NCI-H1105 treated with DMSO at 0.1 percent for 48 hours (cell line): Measurements from ENCODE around the gene ACTR1B.
"Not testable (repeated sequence)": the region's sequence is repeated elsewhere in the genome, so short reads cannot be mapped to it uniquely, and the experiment has no call there.

ENCODE experiments used
- DNase-seq: peaks from one replicate; lab custom pipeline; 2025; lab: John Stamatoyannopoulos, UW

The ACTR1B gene

DNA sequence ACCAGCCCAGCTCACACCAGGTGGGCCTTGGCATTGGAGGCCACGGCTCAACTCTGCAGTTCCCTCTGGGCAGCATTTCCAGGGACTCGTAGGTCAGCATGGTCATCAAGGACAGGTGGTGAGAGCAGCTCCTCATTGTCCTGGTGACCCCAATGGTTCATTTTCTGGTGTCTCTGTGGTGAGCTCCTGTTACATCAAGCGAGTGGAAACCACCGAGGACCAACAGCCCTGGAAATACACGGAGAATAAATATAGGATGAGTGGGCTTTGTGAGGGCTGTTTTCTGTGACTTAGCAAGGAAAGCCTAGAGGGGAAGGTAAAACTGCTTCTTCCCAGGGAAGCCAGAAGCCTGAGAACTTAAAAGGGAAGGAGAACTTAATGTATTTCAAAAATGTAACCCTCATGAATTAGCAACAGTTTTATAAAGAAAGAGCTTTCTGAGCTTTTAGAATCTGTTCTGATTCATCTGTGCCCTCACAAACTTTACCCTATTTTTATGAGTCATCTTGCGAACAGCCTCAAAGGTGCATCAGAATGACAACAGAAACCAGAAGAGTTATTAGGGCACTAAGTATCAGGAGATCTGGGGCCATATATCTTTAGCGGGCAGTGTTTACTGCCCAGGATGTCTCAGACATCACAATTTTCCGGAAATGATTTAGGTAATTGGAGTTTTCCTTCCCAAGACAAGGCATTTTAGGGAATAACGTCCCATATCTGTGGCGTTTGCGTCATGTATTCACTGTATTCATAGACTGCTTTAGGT lies 24.4 kb upstream of the ACTR1B start:
- DNase-seq = no peak

DNA sequence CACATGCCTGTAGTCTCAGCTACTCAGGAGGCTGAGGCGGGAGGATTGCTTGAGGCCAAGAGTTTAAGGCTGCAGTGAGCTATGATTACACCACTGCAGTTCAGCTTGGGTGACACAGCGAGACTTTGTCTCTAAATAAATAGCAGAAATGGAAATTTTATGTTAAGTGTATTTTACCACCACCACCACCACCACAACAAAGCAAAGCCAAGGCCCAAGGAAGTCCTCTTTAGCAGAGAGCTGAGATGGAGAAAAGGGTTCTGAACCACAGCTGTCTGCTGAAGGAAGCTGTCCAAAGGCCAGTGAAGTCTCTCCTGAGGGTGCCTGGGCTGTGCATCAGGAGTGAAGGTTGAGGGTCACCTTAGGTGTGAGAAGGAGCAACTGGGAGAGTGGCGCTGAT lies 23.4 kb upstream of the ACTR1B start:
- not testable (repeated sequence) for DNase-seq

GRCh38 chr2:97678298-97678697 lies 14.5 kb upstream of the ACTR1B start:
- no peak for DNase-seq

DNA sequence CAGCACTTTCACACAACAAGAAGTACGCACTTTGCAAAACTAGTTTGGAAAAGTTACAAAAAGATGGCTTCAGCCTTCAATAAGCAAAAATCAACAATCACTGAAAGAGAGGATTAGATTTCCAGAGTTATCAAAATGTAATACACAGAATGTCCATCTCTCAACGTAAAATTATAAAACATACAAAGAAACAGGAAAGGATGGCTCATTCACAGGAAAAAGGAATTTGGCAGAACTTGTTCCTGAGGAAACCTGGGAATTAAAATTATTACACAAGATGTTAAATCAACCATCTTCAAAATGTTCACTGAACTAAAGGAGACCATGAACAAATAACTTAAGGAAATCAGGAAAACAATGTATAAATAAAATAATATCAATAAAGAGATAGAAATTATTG lies 13.6 kb upstream of the ACTR1B start:
- no peak for DNase-seq

GRCh38 chr2:97676620-97677019 lies 12.8 kb upstream of the ACTR1B start:
- DNase-seq = no peak

- DNase-seq = no peak
Observed at GRCh38 chr2:97675430-97676113, 11.7 kb upstream of the ACTR1B start.

- DNase-seq = no peak
Observed at GRCh38 chr2:97673915-97674283, 10.1 kb upstream of the ACTR1B start.

DNA sequence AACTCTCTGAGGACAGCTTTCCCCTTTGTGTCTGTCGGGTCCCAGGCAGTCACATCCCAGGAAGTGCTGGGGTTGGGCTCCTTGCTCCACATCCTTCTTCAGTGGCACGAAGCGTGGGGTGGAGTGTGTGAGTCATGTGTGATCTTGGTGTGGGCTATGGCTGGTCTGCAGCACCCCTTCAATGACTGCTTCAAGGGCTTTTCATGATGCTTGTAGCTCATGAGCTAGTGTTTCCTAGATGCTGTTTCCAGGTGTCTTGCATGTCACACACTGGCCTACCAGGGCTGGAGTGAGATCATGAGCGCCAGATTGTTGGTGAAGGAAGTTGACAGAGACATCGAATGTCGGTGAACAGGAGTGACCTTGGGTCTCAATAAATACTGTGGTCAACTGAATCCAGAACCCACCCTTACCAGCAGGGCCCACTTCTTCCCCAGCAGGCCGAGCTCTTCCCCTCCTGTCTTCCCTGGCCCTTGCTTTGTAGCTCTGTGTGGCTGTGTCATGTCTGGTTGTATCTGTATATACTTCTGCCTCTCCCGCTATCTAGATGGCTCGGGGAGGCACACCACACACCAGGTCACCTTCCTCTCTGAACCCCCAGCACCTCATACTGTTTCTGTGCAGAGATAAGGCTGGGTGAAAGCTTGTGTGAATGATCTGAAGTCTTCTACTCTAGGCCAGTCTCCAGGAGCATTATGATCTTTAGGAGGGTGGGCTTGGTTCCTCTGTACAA lies 9.5 kb upstream of the ACTR1B start:
- no peak for DNase-seq

DNA sequence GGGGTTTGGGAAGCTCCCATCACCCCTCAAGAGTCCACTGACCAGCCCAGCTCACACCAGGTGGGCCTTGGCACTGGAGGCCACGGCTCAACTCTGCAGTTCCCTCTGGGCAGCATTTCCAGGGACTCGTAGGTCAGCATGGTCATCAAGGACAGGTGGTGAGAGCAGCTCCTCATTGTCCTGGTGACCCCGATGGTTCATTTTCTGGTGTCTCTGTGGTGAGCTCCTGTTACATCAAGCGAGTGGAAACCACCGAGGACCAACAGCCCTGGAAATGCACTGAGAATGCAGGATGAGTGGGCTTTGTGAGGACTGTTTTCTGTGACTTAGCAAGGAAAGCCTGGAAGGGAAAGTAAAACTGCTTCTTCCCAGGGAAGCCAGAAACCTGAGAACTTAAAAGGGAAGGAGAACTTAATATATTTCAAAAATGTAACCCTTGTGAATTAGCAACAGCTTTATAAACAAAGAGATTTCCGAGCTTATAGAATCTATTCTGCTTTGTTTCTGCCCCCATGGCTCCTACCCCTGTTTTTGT lies 8.8 kb upstream of the ACTR1B start:
- not testable (repeated sequence) for DNase-seq

GRCh38 chr2:97671526-97671925 lies 7.7 kb upstream of the ACTR1B start:
- DNase-seq = no peak

DNA sequence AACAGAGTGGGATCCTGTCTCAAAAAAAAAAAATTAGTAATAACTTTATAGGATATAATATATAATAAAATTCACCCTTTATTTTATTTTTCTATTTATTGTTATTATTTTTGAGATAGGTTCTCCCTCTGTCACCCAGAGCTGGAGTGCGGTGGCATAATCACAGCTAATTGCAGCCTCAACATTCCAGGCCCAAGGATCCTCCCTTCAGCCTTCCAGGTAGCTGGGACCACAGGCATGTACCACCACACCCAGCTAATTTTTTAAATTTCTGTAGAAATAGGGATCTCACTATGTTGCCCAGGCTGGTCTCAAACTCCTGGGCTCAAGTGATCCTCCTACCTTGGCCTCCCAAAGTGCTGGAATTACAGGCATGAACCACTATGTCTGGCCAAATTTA lies 6.6 kb upstream of the ACTR1B start:
- no peak for DNase-seq

DNA sequence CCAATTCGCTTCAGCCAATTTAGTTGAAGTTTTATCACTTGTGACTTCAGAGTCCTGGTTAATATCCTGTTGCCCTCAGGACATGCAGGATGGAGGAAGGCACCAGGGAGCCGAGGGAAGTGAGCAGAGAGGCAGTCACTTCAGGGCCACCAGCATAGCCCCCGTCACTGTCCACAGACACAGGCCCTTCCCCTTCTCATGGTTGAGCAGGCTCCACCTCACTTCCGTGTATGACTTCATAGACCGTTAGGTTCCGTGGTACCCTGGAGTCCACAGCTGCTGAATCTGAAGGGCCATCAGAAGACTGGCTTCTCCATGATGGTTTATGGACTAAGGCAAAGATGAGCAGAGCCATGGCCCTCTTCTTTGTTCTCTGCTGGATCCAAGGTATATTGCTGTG lies 5.6 kb upstream of the ACTR1B start, which contains the start of gene C2orf92:
Gene C2orf92 (plus strand): TSS at position 266 of the 400 bp plus-strand sequence. CDS start 76 bp downstream, at position 342.
- no peak for DNase-seq

DNA sequence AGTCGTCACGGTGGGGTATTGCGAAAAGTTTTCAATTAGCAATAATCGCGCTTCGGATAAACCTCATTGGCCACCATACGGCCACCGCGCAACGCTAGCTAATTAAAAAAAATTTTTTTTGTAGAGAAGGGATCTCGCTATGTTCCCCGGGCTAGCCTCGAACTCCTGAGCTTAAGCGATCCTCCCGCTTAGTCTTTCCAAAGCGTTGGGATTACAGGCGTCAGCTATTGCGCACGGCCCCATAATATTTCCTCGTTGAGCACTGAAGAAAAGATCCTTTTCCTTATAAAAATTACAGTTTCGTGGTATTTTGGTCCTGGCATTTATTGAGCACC lies 759 bp upstream of the ACTR1B start:
- no peak for DNase-seq

DNA sequence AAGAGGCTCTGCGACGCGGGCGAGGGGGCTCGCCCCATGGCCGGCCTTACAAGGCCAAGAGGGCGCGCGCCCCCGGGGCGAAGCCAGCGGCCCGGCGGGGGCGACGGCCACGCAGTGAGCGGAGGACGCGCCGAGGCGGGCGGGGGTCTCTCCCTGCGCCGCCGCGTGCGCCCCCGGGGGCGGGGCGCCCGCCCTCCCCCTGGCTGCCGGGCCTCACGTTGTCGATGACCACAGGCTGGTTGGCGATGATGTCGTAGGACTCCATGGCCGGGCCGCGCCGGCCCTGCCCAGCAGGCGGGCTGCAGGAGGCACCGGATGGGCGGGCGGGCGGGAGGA lies 250 bp downstream of the ACTR1B start:
- DNase-seq = no peak

DNA sequence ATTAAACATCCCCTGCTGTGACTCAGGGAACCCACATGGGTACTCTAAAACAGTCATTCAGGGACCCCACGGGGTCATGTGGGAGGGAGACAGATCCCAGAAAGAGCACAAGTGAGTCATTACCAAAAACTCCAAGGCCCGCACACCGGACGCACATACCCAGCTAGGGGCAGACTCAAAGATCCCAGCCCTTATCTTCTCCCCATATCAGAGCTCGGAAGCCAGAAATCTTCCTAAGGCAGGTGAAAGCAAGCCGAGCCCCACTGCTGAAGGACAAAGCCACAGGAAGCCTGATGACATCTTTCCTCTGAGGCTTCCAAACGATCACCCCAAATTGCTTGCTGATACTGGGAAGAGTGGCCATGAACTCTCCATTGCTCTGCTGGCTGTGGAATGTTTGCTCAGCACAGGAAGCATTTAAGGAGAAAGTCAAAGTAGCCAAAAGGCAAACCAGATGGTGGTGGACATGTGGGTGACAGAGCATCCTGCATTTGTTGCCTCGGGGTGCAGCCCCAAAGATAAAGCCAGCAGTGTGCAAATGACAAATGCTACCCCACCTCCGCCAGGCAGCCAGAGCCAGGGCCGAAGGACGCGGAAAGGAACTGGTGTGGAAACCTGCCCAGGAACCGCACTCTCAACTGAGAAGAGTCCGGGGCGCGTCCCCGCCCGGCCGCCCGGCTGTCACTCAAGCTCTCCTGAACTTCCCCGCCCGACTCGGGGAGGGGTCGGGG lies 784 bp downstream of the ACTR1B start:
- DNase-seq = peak; percentile 22

DNA sequence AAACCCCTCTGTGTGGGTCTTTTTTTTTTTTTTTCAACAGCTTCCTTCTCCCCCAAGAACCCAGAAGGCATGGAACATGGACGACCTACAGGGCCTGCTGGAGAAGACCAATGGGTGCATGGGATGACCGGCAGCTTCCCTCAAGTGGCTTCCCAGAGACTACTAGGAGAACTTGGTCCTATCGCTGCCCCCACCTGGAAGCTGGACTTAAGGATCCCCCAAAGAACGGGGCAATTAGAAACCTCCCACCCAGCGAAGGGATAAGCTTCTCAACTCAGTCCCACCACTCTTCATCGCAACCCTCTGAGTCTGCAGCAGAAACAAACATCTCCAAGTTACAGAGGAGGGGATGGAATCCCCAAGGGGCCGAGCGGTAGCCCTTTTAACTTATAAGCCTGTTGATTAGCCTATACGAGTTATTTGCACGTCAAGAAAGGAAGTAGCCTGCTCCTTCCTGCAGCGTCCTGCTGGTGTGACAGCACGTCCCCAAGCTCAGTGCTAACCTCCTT lies 1.4 kb downstream of the ACTR1B start:
- DNase-seq = no peak

GRCh38 chr2:97661927-97662326 lies 1.9 kb downstream of the ACTR1B start:
- DNase-seq = no peak

GRCh38 chr2:97660775-97661389 lies 3.0 kb downstream of the ACTR1B start:
- DNase-seq = no peak

GRCh38 chr2:97660044-97660774 lies 3.6 kb downstream of the ACTR1B start:
- no peak for DNase-seq

GRCh38 chr2:97659256-97660043 lies 4.4 kb downstream of the ACTR1B start:
- DNase-seq = no peak
